KOPT-K1 (cell line): ENCODE measurements around the gene TRAK1.
"Not testable (repeated sequence)": the region's sequence is repeated elsewhere in the genome, so short reads cannot be mapped to it uniquely, and the experiment has no call there.

Experiments
- H3K27ac ChIP-seq: fragments of 200-600 bp; sonication (generic); 2 replicates; pipeline ENCODE4 v1.5.1; 2016; ENCODE audit warnings: antibody characterized with exemption, mild to moderate bottlenecking, low read depth, low read length; ENCODE audit not compliant: poor library complexity, severe bottlenecking
- H3K36me3 ChIP-seq: fragments of 200-600 bp; sonication (generic); 2 replicates; pipeline ENCODE4 v1.5.1; 2017; ENCODE audit warnings: antibody characterized with exemption, mild to moderate bottlenecking, low read length, moderate library complexity; ENCODE audit not compliant: insufficient read depth
- H3K9me3 ChIP-seq: fragments of 200-600 bp; sonication (generic); 2 replicates; pipeline ENCODE4 v1.5.1; 2017; ENCODE audit warnings: antibody characterized with exemption, low read length, mild to moderate bottlenecking; ENCODE audit not compliant: insufficient read depth, poor library complexity, severe bottlenecking

The TRAK1 gene

GRCh38 chr3:42101481-42101880 lies 10.3 kb downstream of the TRAK1 start:
- Histone ChIP-seq H3K27ac (no peak overlapping the region), H3K9me3 (no peaks in the 10 kb centered on the region), H3K36me3 (no peaks in the 10 kb centered on the region)

DNA sequence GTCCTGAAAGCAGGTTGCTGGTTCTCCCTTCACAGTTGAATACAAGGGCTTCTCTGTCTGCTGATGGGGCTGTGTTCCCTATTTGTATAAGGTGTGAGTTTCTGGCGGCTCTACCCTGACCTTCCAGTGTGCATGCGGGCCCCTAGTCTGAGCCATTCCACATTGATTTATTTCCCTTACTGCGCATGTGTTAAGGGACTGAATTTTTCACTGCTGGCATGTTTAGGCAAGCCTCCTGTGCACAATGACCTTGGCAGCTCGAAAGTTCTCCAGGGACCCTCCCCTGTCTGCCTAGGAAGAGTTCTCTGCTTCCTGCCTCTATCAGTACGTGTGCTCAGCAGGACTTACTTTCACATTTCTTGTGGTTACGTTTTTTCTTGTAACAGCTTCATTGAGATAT lies 11.4 kb downstream of the TRAK1 start:
- Histone ChIP-seq H3K27ac (no peak overlapping the region), H3K9me3 (no peaks in the 10 kb centered on the region), H3K36me3 (no peaks in the 10 kb centered on the region)

- H3K36me3 ChIP-seq, H3K9me3 ChIP-seq, H3K27ac ChIP-seq: not testable (repeated sequence)
Measured at GRCh38 chr3:42103921-42104665, 12.9 kb downstream of the TRAK1 start.

DNA sequence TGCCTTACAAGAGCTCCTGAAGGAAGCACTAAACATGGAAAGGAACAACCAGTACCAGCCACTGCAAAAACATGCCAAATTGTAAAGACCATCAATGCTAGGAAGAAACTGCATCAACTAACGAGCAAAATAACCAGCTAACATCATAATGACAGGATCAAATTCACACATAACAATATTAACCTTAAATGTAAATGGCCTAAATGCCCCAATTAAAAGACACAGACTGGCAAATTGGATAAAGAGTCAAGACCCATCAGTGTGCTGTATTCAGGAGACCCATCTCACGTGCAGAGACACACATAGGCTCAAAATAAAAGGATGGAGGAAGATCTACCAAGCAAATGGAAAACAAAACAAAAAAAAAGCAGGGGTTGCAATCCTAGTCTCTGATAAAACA lies 14.8 kb downstream of the TRAK1 start:
- not testable (repeated sequence) for H3K27ac ChIP-seq, H3K9me3 ChIP-seq, H3K36me3 ChIP-seq

DNA sequence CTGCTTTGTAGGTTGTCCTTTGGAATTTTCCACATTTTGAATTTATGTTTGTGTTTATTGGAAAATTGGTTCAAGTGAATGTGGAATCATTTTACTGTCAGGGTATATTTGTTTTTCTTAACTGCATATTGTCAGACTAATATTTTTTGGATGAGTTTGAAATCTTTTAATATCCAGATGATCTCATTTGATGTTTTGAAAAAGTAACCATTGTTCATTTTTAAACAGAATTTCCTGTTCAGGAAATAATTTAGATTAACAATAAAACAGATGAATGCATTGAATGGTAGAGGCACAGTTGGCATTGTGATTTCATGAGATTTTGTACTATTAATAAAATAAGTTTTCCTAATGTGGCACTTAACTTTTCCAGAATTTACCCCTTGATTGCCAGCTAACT lies 15.5 kb downstream of the TRAK1 start:
- Histone ChIP-seq H3K9me3 (no peaks in the 10 kb centered on the region), H3K36me3 (no peaks in the 10 kb centered on the region), H3K27ac (no peak overlapping the region)

DNA sequence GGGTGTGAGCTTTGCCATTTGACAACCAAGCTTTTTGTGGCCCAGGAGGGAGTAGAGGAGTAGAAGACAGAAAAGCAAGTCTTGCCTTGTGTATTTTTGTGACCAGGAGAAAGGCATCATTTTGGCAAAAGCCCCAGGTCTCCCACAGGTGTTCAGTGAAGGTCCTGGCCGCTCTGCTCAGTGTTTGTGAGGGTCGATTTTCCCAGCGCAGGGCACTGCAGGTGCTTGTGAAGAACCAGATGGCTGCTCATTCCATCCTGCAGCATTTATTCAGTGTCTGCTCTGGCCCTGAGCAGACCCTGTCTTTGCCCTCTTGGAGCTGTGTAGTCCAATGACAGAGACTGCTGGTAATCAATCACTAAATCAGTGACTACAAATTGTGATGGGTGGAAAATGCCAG lies 19.5 kb downstream of the TRAK1 start:
- Histone ChIP-seq H3K36me3 (no peaks in the 10 kb centered on the region), H3K27ac (no peak overlapping the region), H3K9me3 (no peaks in the 10 kb centered on the region)

DNA sequence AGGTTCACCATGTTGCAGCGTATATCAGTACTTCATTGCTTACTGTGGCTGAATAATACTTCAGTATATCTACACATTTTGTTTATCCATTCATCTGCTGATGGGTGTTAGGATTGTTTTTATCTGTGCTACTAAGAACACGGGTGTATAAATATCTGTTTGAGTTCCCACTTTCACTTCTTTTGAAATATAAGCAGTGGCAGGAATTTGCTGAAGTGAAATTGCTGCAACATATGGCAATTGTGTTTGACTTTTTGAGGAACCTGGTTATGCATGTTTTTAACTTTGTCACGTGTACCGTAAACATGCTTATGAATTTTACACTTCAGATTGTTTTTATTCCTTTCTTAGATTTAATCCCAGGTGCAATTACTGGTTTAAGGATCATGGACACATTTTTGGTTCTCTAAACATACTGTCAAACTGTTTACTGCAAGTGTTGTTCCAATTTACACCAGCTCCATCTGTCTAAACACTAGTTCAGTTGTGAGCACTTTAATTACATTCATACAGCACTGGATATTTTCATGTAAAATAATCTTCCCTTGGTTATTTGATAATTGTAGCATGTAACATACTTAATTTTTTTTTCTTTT lies 23.1 kb downstream of the TRAK1 start:
- no peak overlapping the region for H3K27ac ChIP-seq
- H3K9me3 ChIP-seq, result no peaks in the 10 kb centered on the region
- H3K36me3 ChIP-seq, result no peaks in the 10 kb centered on the region

DNA sequence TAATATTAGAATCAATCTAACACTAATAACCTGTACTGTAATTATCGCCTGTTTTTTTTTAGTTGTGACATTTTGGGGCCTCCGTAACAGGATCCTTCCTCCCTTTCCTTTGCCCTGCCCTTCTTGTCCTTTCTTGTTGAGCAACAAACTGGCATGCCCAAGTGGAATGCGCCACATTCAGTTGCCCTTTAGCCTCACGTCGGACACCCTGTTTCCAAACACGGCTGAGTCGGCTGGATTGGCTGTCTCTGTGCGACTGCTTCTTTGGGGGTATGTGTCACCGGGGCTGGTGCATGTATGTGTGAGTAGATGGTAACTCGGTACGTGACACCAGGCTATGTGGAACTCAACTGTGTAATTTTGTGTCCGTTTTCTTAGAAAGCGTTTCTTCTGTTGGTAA lies 24.1 kb downstream of the TRAK1 start:
- H3K9me3 ChIP-seq, result no peaks in the 10 kb centered on the region
- no peak overlapping the region for H3K27ac ChIP-seq
- H3K36me3 ChIP-seq, result no peaks in the 10 kb centered on the region

GRCh38 chr3:42115946-42116345 lies 24.8 kb downstream of the TRAK1 start:
- Histone ChIP-seq H3K36me3 (no peaks in the 10 kb centered on the region), H3K9me3 (no peaks in the 10 kb centered on the region), H3K27ac (no peak overlapping the region)

GRCh38 chr3:42116466-42116865 lies 25.3 kb downstream of the TRAK1 start:
- Histone ChIP-seq H3K36me3 (no peaks in the 10 kb centered on the region), H3K27ac (no peak overlapping the region), H3K9me3 (no peaks in the 10 kb centered on the region)

GRCh38 chr3:42117175-42118008 lies 26.2 kb downstream of the TRAK1 start:
- no peak overlapping the region for H3K27ac ChIP-seq
- H3K9me3 ChIP-seq, result no peaks in the 10 kb centered on the region
- H3K36me3 ChIP-seq, result no peaks in the 10 kb centered on the region

DNA sequence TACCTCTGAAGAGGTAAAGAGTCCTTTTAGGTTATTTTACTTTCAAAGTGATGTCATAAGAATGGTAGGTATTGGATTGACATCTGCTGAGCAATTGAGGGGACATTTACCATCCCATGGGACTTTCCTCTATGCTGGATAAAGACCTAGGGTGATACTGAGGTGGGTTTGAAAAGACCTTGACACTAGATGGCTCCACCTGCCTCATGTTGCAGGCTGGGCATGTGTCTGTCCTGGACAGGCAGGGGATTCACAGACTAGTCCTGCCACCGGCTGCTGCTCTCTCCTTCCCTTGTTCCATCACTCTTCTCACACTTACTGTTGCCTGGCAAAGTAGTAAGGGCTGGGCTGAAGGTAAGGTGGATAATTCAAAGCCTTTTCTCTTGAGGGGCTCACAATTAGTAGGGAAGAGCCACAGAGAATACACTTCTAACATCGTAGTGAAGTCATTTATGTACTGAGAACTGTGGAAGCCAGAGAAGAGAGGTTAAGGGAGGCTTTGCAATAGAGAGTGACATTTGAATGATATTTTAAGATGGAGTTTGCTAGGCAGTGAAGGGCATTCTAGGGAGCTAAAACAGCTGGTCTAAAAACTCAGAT lies 27.7 kb downstream of the TRAK1 start:
- H3K9me3 ChIP-seq, result no peaks in the 10 kb centered on the region
- H3K36me3 ChIP-seq, result no peaks in the 10 kb centered on the region
- no peak overlapping the region for H3K27ac ChIP-seq

- no peak overlapping the region for H3K27ac ChIP-seq
- H3K9me3 ChIP-seq, result no peaks in the 10 kb centered on the region
- no peaks in the 10 kb centered on the region for H3K36me3 ChIP-seq
Measured at GRCh38 chr3:42119561-42120355, 28.6 kb downstream of the TRAK1 start.

- Histone ChIP-seq H3K27ac (no peak overlapping the region), H3K9me3 (no peaks in the 10 kb centered on the region)
Measured at GRCh38 chr3:42120866-42121265, 29.7 kb downstream of the TRAK1 start.

More at GRCh38 chr3:42120866-42121265, 29.7 kb downstream of the TRAK1 start:
- H3K36me3 ChIP-seq, result no peaks in the 10 kb centered on the region
